HUDEP-2 (cell line): ENCODE measurements around the gene RPAP2.
"Not testable (repeated sequence)": the region's sequence is repeated elsewhere in the genome, so short reads cannot be mapped to it uniquely, and the experiment has no call there.

Source experiments
- DNase-seq, 76 experiments: peaks; one replicate each; lab custom pipeline; 2025; ENCODE audit not compliant: unreplicated experiment in 76 of 76; lab: John Stamatoyannopoulos, UW

Gene RPAP2

DNA sequence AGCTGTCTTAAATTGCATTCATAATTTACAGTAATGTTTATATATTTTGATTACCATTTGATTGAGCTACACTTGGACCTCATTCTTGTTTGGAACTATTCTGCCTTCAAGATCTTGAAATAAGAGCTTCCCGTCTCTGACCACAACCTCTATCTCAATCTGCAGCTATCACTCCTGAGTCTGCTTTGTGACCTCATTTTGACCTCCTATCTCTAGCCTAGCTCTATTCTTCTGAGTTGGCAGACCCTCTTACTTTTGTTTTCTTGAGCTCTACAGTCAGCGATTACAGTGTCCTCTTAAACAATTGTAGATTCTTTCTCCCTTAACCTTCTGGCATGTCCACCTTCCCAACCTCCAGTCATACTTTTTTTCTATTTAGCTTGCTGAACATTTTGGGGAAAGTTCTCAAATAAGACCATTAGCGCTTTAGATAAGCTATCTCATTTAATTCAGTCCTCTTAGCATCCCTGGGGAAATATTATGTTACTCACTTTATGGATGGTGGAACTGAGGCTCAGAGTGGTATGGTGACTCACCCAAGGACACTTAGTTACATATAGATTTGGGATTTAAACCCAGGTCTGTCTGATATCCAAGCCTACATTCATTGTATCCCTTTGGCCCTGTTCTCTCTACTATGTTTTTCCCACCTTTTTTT, 19.1 kb downstream of the RPAP2 start:
- peak in 14 of 76 experiments; percentile 3 to 36 (median 12) for DNase-seq

DNA sequence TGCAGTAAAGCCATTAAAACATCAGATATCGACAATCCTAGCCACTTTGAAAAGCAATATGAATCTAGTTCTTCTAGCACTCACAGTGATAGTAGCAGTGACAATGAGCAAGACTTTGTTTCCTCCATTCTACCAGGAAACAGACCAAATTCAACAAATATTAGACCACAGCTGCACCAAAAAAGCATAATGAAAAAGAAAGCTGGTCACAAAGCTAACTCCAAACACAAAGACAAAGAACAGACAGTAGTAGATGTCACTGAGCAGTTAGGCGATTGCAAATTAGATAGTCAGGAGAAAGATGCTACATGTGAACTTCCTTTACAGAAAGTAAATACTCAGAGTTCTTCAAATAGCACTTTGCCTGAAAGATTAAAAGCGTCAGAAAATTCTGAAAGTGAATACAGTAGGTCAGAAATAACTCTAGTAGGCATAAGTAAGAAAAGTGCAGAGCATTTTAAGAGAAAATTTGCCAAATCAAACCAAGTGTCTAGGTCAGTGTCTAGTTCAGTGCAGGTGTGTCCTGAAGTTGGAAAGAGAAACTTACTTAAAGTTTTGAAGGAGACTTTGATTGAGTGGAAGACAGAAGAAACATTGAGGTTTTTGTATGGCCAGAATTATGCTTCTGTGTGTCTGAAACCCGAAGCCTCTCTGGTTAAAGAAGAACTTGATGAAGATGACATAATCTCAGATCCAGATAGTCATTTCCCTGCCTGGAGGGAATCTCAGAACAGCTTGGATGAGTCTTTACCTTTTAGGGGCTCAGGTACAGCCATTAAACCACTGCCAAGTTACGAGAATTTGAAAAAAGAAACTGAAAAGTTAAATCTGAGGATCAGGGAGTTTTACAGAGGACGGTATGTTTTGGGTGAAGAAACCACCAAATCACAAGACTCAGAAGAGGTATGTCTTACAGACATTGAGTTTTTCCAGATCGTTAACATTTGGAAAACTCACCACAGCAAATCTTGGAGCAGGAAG, 24.9 kb downstream of the RPAP2 start:
- DNase-seq, result no peak

DNA sequence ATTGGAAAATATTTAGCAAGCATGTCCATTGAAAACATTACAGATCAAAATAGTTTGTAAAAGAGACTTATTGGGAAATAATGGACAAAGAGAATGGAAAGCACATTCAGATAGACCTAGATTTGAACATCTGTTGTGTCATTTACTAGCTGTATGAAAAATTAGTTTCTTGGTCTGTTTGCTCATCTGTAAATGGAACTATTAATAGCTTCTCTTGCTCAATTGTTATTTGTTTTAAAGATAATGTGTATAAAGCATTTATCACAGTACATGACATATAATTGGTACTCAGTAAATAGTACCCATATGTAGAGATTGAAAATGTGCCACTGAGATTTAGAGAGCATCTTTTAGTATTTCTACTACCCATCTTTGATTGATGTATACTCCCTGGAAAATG, 25.9 kb downstream of the RPAP2 start:
- no peak for DNase-seq

DNA sequence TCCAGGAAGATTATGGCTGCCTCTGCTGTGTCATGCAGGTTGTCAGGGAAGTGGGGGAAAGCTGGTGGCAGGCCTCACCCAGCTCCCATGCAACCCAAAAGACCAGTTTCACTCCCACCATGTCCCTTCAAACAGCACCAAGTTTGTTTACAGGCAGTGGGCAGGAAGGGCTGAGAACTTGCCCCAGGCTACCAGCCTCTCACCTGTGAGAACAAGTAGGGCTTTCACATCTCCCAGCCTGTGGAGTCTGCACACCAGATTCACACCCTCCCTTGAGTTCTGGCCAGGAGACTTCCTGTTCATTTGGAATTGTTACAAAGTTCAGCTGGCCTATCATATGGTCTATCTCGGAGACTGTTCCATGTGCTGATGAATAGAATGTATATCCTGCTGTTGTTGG, 27.8 kb downstream of the RPAP2 start:
- no peak for DNase-seq

DNA sequence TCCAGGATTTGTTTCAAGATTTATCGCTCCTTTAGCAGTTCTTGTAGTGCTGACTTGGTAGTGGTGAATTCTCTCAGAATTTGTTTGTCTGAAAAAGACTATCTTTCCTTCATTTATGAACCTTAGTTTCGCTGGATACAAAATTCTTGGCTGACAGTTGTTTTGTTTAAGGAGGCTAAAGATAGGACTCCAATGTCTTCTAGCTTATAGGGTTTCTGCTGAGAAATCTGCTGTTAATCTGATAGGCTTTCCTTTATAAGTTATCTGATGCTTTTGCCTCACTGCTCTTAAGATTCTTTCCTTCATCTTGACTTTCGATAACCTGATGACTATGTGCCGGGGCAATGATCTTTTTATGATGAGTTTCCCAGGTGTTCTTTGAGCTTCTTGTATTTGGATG, 28.9 kb downstream of the RPAP2 start:
- no peak for DNase-seq

DNA sequence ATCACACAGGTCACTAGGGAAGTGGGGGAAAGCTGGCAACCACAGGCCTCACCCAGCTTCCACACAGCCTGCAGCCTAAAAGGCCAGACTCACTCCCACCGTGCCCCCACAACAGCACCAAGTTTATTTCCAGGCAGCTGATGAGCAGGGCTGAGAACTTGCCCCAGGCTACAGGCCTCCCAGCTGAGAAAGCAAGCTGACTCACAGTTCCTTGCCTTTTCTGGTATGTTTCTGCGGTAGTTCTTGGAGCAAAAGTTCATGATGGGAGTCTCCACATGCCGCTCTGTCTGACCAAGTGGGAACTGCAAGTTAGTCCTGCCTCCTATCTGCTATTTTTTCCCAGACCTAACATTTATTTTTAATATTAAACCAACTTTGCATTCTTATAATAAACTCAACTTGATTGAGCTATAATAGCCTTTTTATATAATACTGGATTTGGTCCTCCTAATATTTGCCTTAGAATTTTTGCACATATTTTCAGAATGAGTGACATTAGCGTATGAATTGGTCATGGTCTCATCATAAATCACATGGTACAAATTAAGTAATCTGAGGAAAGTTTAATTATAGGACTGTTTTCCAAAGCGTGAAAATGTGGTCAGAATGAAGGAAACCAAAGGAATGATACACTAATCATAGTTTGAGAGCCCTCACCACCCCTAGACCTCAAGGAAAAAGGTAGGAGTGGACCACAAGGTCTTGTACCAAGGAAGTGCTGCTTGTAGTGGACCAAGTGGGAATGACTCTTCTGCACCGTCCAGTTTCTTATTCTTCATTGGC, 30.7 kb downstream of the RPAP2 start:
- DNase-seq, result no peak

DNA sequence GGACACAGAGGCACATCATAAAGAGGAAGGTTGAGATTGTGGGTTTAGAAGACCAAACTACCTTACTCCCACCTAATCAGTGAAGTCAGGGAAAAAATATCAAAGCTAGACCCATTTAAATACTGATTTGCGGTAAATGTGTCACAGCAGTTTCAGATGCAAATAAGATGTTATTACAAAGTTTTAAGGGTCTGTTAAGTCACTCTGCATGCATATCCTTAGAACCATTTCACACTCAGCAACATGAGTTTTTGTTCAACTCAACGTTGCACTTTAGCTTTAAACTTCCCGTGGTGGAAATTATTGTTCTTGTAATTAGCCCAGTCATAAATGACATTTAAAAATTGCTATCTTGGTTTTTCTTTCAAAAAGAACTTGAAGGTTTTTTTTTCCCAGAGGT, 34.8 kb downstream of the RPAP2 start:
- no peak for DNase-seq

DNA sequence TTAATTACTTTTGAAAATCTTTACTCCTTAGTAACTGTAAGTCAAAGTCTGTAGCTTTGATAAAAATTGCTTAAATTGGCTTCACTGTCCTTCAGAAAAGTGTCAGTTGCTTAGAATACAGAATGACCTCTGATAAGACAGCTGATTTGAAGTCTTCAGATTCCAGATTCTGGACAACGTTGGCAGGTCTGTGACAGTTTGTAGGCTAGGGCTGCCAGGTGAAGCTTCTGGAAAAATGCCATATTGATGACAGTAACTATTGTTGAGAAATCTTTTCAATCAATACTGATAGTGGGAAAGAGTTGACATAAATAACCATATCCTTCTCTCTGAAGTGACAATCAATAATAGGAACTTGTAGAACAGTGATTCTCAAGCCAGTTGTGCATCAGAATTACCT, 41.3 kb downstream of the RPAP2 start:
- DNase-seq, result no peak

DNA sequence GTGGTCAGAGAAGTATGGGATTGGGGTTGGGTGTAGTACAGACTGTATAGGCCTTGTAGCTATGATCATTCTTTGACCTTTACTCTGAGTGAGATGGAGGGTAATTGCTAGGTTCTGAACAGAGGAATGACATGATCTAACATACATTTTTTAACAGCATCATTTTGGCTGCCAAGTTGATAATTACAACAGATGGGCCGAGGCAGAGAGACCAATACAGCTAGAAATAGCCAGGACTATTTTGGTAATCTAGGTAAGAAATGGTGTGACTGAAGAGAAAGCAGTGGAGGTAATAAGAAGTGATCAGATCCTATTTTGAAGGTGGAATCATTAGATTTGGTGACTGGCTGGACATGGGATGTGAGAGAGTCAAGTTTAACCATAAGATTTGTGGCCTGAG, 43.5 kb downstream of the RPAP2 start:
- DNase-seq, result no peak

DNA sequence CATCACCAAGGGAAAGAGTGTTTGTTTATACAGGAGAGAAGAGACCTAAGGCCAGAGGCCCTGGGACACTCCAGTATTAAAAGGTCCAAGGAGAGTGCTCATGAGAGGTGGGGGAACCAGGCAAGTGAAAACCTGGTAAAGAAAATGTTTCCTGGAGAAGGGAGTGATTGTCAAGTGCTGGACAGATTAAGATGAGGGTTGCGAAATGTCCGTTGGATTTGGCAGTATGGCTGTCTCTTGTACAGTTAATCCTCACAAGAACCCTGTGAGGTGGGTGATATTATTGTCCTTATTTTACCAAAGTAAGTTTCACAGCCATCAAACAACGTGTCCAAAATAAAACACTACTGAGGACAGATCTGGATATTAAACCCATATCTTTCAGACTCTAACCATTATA, 44.2 kb downstream of the RPAP2 start:
- DNase-seq, result no peak

DNA sequence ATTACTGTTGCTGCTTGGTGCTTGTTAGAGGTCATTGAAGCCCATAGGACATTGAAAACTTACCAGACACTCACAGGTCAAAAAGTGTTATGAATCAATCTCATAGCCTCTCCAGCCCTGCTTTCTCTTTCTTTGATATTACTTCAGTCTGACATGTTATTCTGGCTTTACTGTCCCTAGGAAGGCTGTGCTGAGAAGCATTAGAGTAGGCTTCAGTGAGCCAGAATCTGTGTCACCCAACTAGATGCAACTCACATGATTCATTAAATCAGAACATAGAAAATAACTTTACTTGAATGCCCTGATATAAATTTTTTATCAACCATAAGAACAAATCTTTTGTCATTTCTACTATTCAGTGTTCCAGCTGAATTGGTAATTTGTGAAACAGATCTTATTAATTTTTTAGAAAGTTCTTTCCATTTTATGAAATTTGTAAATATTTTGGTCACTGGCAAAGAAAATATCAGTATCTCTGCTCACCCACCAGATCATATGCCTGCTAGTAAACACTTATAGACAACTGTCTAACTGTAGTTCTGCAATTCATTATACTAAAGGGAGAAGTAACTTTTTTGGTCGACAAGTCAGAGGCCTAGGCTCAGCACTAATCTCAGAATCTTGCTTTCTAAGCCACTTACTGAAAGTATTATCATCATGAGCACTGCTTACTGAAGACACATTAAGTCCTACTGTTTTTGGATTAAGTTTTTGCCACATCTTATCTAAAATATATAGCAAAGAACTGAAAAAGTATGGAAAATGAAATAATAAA, 48.2 kb downstream of the RPAP2 start:
- no peak for DNase-seq

DNA sequence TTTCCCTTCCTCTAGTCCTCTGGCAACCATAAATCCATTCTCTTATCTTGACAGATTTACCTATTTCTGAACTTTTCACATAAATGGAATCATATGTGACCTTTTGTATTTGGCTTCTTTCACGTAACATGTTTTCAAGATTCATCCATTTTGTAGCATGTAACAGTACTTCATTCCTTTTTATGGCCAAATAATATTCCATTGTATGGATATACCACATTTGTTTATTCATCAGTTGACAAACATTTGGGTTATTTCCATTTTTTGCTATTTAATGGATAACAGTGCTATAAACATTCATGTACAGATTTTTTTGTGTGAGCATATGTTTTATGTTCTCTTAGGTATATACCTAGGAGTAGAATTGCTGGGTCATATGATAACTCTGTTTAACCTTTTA, 54.0 kb downstream of the RPAP2 start:
- no peak for DNase-seq

DNA sequence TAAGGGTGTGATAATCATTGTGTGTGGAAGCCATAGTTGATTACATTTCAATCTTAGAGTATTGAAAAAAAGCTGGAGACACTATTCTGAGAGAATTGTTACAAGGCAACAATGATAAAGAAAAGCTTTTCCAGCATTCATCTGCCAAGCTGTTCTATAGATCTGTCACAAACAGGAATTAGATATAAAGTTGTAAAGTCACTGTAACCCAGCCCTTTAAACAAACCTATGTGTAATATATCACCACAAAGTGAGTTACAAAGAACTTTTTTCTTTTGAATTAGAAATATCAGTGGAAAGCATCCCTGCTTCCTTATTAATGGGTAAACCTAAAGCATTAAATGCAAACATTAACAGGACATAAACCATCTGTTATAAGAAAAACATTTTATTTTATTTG, 55.4 kb downstream of the RPAP2 start:
- no peak for DNase-seq

DNA sequence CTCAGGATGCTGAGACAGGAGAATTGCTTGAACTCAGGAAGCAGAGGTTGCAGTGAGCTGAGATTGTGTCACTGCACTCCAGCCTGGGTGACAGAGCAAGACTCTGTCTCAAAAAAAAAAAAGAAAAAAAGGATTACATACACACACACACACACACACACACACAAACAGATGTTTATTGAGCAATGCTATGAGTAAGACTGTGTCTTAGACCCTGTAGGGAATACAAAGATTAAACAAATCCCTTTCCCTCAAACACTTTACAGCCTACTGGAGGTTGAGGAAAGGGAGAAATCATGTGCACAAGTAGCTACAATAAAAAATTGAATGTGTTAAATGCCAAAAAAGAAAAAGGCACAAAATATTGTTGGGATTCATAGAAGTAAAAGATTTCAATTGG, 58.1 kb downstream of the RPAP2 start:
- DNase-seq, result no peak

DNA sequence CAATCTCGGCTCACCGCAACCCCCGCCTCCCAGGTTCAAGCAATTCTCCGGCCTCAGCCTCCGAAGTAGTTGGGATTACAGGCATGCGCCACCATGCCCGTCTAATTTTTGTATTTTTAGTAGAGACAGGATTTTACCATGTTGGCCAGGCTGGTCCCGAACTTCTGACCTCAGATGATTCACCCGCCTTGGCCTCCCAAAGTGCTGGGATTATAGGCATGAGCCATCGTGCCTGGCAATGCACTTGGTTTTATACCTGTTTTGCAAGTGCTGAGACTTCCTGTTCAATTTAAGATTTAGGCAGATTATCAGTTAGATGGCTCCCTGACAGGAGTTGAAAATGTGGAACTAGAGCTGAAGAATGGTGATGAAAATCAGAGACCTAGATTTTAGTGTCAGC, 60.5 kb downstream of the RPAP2 start:
- not testable (repeated sequence) for DNase-seq

DNA sequence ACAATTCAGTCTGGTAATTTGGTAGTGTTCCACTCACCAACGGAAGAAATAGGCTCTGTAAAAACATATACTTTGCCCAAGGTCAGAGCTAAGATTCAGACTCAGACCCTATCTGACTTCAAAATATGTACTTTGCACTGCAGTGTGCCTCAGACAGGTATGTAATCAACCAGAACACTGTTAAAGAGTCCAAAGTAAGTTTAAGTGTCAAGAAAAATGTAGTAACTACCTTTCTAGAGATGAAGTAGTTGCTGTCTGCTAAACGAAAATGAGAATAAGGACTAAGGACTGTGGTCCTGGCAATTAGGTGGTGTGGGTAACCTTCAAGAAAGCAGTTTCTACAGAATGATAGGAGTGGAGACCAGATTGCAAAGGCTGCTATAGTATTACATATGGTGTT, 61.1 kb downstream of the RPAP2 start:
- no peak for DNase-seq

DNA sequence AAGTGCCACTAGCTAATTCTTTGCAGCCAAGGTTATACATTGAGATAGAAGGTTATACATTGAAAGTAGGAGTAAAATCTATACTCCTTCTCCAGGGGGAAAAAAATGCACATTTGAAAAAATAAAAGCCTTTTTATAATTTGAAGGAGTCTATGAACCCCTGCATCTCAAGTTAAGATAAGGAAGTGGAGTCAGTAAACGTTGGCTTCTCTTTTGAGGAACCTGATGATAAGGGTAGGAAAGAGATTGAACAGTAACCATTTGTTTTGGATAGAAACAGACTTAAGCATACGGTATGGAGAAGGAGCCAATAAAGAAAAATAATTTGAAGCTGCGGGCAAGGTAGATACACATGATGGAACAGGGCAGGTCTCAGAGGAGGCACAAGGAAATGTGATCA, 64.1 kb downstream of the RPAP2 start:
- no peak for DNase-seq

DNA sequence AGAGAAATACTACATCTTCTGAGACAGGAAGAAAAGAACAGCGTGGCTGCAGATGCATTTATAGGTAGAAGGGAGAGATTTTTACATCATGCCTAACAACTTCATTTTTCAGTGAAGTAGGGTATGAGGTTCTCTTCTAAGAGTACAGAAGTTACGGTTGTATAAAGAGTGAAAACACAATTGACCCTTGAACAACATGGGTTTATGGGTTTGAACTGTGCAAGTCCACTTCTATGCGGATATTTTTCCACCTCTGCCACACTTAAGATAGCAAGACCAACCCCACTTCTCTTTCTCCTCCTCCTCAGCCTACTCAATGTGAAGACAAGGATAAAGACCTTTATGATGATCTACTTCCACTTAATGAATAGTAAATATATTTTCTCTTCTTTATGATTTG, 64.5 kb downstream of the RPAP2 start:
- no peak for DNase-seq

DNA sequence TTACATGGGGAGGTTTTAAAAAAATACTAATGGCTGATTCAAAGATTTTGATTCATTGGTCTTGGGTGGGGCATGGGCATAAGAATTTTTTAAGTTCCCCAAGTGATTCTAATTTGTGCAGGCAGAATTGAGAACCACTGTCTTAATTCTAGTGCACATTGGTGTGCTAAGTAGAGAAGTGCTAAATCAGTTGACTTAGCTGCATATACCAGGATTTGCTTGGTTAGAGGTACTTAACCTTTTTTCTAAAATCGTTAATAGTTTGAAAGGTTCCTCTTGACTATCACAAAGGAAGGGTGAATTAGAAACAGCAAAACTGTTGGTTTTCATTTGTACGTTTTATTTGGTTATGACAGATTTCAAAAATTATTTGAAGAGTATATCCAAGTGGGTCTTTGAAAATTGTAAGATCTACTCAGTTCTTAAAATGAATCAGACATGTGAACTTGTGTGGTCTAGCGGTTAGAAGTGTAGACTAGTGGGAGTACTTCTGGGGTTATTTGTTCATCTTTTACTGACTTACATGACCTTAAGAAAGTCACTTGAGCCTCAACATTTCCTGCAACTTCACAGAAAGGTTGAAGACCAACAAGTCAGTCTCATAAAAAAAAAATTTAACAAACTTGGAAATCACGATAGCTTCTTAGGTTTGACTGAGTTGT, 66.7 kb downstream of the RPAP2 start:
- DNase-seq, result no peak

DNA sequence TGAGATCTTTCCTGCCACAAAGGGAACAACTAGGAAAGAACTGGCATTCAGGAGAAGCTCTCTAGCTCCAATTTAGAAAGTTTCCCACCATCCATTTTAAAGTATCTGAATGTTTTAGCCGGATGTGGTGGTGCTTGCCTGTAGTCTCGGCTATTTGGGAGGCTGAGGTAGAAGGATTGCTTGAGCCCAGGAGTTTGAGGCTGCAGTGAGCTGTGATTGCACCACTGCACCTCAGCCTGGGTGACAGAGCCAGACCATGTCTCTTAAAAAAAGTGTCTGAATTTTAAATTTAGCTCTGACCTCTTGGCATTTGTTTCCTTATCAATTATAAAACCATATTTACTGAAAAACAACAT, 67.2 kb downstream of the RPAP2 start:
- no peak for DNase-seq
